ENCODE data around the gene CCR6. TPM values are rescaled to one million over a fixed set of nuclear protein-coding genes. Genes with fewer than 3 reads are reported as not detected.
A peak's percentile ranks its signal among the peaks of the same experiment; 100 is the strongest.

The CCR6 gene
- total and polyA plus RNA-seq, 10 of the 15 experiments (the other 5 are each of a cell fraction or from before 2014, with no cell fraction given) = 2.2 to 7.6 (median 6.7) TPM

DNA sequence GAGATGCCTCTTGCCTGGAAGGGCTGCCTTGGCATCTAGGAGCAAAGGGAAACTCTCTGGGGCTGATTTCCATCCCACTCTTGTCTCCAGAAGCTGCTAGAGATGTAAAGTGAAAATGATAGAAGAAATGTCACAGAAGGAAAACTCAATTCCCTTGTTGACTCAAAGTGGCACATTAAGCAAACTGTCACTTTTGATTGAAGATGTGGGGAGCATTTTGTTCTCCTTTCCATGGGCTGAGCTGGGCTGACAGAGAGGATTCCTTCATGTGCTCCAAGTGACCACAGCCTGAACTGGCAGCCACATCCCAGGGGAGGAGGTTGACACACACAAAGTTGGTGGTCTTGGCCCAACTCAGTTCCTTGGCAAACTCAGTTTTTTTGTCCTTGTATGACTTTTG lies 25.1 kb downstream of the CCR6 start:
- FAIRE-seq = no peak
- Histone ChIP-seq H3K79me2 (ENCODE audit: control insufficient read depth, insufficient read depth, low read length) (no peaks in the 10 kb centered on the region), H4K20me1 (ENCODE audit: control insufficient read depth, insufficient read depth) (no peaks in the 10 kb centered on the region), H2AFZ (ENCODE audit: control insufficient read depth, low read depth, low read length) (no peak overlapping the region; the same call in 1 of the 2 replicates), H3K27me3 (replicated peaks in 1 of 2; ENCODE audit: control insufficient read depth in 2 of 2, insufficient read depth in 2 of 2, low read length in 1 of 2) (no peaks in the 10 kb centered on the region), H3K36me3 (ENCODE audit: control insufficient read depth in 2 of 2, insufficient read depth in 2 of 2, low read length in 1 of 2) (no peaks in the 10 kb centered on the region), H3K9ac (ENCODE audit: control insufficient read depth, insufficient read depth, low read length) (no peak overlapping the region), H3K27ac (ENCODE audit: control insufficient read depth, insufficient read depth) (no peak overlapping the region), H3K4me2 (ENCODE audit: control insufficient read depth, insufficient read depth) (no peak overlapping the region), H3K4me1 (ENCODE audit: control insufficient read depth, insufficient read depth, low read length) (peaks cover 22% of the 10 kb centered on the region), H3K9me3 (replicated peaks; ENCODE audit: control insufficient read depth, insufficient read depth, low read length) (0 out of 3 replicates have a peak, but pooled peaks cover 1% of the 10 kb centered on the region), H3K4me3 (no peak overlapping the region)
- ChIA-PET POLR2A (no interaction called here), SMC1A (ENCODE audit: uncharacterized antibody, unreplicated experiment) (interaction anchor here (1.0 to 1.5 kb wide), 2 partner anchors 12 to 34 kb away, joined by 3 read pairs; no protein-coding TSS in a partner anchor), RAD21 (ENCODE audit: unreplicated experiment) (no interaction called here), CTCF (interaction anchor here (0.9 to 1.2 kb wide), 3 partner anchors 10 to 159 kb away, joined by 3 to 4 read pairs (median 3); no protein-coding TSS in a partner anchor)
- no peak for DNase-seq (ENCODE audit: low read depth, low spot score)
- ATAC-seq = no peak
- in situ Hi-C loops (cut with MboI) = loop anchor here (25.0 kb wide), 1 partner anchor 136 kb away; no protein-coding TSS in a partner anchor
- intact Hi-C loops (cut with micrococcal nuclease; ENCODE audit: unreplicated experiment) = no loop called here
- BruUV-seq (replicated peaks) = no TSS peak
- peak; percentile 26 for TF ChIP-seq PBX3 (IDR thresholded peaks at IDR 0.05; ENCODE audit: insufficient replicate concordance, low read depth, low read length)
- TF ChIP-seq PML (IDR thresholded peaks at IDR 0.05; ENCODE audit: low read length) = no peak
- TF ChIP-seq DPF2 (IDR thresholded peaks at IDR 0.05) = no peak
- no peak for TF ChIP-seq CTCF (IDR thresholded peaks at IDR 0.05 in 2 of 3, conservative IDR thresholded peaks at IDR 0.05 in 1 of 3; ENCODE audit: control insufficient read depth in 2 of 3, extremely low read depth in 1 of 3, insufficient read depth in 1 of 3, low read depth in 3 of 3, low read length in 3 of 3)
- peak in 1 of 2 experiments; percentile 28; a peak in 1 of 4 replicates for TF ChIP-seq IKZF2 (IDR thresholded peaks at IDR 0.05)
- no peak for TF ChIP-seq MTA2 (IDR thresholded peaks at IDR 0.05; ENCODE audit: low read depth)
- TF ChIP-seq NKRF (conservative IDR thresholded peaks at IDR 0.05) = no peak
- TF ChIP-seq MYC (IDR thresholded peaks at IDR 0.05; ENCODE audit: insufficient read depth, insufficient read length, insufficient replicate concordance, low read length, severe bottlenecking) = no peak
- no peak for TF ChIP-seq CREB1 (IDR thresholded peaks at IDR 0.05; ENCODE audit: low read depth)
- no peak for TF ChIP-seq POLR2AphosphoS2 (IDR thresholded peaks at IDR 0.05; ENCODE audit: low read depth, low read length)
- 0 out of 2 replicates have a peak, but pooled peaks have one; percentile 23 for TF ChIP-seq EED (IDR thresholded peaks at IDR 0.05; ENCODE audit: low read depth)
- TF ChIP-seq MTA3 (IDR thresholded peaks at IDR 0.05; ENCODE audit: borderline replicate concordance, low read length) = no peak
- TF ChIP-seq IRF3 (IDR thresholded peaks at IDR 0.05) = no peak
- no peak for TF ChIP-seq ATF7 (IDR thresholded peaks at IDR 0.05; ENCODE audit: low read depth)

All from GM12878 (cell line).